Stimulated activated memory B cell treated with anti-CD40 and anti-IgM and Interleukin-4, amounts not matched to agents 10 μg/mL and 1 μg/mL and 100 μg/mL, for 72 hours (primary cell): Measurements from ENCODE around the gene KLHL6.
"Not testable (repeated sequence)": the region's sequence is repeated elsewhere in the genome, so short reads cannot be mapped to it uniquely, and the experiment has no call there.

Experiments
- ATAC-seq: fragments of 150-1000 bp; cut with Tn5 transposase; 2 replicates; pipeline ENCODE4 v1.10.0; 2021
- H3K27ac Mint-ChIP-seq: one replicate; pipeline ENCODE4 v1.8.0; 2022; ENCODE audit warnings: mild to moderate bottlenecking, mixed read lengths
- H3K27me3 Mint-ChIP-seq: one replicate; pipeline ENCODE4 v1.8.0; 2022; ENCODE audit warnings: mixed read lengths
- H3K36me3 Mint-ChIP-seq: one replicate; pipeline ENCODE4 v1.8.0; 2022; ENCODE audit warnings: mixed read lengths
- H3K4me1 Mint-ChIP-seq: one replicate; pipeline ENCODE4 v1.8.0; 2022; ENCODE audit warnings: mixed read lengths
- H3K4me3 Mint-ChIP-seq: one replicate; pipeline ENCODE4 v1.8.0; 2022; ENCODE audit warnings: mild to moderate bottlenecking, moderate library complexity, mixed read lengths
- H3K9me3 Mint-ChIP-seq: one replicate; pipeline ENCODE4 v1.8.0; 2022; ENCODE audit warnings: mixed read lengths

Gene KLHL6

DNA sequence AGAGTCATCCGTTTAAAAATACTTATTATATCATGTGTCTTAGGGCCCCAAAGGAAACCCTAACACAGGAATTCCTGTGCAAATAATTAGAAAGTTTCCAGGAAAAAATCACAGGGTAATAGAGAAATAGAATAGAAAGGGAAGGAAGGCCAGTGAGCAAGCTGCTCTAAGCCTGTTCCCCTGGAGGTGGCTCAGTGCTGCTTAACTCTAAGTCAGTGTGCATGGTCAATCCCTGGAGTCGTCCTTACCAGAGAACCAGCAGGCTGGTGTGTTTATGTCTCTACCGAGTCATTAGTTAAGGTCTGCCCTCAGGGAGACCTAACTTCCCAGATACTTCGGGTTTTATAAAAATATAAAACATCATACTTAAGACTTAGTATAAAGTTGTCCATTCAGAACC lies 106.1 kb downstream of the KLHL6 start:
- ATAC-seq, result no peak
- Mint-ChIP-seq H3K4me3 (no peak overlapping the region), H3K36me3 (peaks cover 14% of the 10 kb centered on the region), H3K4me1 (peaks cover 22% of the 10 kb centered on the region), H3K27me3 (no peaks in the 10 kb centered on the region), H3K27ac (no peak overlapping the region), H3K9me3 (no peaks in the 10 kb centered on the region)

- ATAC-seq, result no peak
- Mint-ChIP-seq H3K36me3 (peaks cover 10% of the 10 kb centered on the region), H3K4me1 (peaks cover 22% of the 10 kb centered on the region), H3K27me3 (no peaks in the 10 kb centered on the region), H3K27ac (peak overlapping the region; percentile 87), H3K4me3 (peak overlapping the region; percentile 98), H3K9me3 (peaks cover 2% of the 10 kb centered on the region)
Observed at GRCh38 chr3:183448369-183449128, 107.0 kb downstream of the KLHL6 start.

DNA sequence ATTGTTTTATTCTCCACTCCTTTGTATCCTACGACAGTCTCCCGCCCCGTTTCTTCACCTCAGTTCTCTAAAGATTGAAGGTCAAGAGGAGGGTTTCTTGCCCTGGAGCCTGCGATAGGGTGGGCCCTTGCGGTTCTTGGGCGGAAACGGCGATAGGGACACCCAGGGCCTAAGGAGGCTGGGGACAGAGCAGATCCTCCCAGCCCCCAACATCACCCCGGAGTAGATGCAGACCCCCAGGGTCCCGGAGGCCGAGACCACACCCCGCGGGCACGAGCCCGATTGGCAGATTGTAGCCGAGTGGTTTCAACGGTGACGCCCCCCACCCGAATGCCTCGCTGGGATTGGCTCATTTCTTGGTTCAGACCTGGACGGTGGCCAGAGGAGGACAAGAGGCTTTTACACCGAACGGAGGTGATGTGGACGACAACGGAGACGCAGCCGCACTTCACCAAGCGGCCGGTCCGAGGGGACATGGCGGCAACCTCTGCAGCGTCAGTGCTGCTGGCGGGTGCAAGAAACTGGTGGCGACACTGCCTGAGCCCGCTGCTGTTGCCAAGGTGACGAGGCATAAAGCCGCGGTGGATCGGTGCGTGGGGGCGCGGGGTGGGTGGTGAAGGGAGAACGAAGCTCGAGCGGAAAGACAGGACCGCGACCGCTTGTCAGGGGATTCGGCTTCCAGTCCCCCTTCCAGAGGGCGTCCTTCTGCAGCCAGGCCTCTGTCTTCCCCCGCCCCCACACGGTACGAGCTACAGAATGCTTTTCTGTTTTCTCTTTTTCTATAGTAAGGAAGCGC lies 108.1 kb downstream of the KLHL6 start:
- Mint-ChIP-seq H3K4me3 (peak overlapping the region; percentile 98), H3K27ac (peak overlapping the region; percentile 87), H3K36me3 (peaks cover 14% of the 10 kb centered on the region), H3K4me1 (peaks cover 22% of the 10 kb centered on the region), H3K9me3 (peaks cover 8% of the 10 kb centered on the region), H3K27me3 (no peaks in the 10 kb centered on the region)
- peak; percentile 96 for ATAC-seq

GRCh38 chr3:183446838-183447205 lies 108.7 kb downstream of the KLHL6 start:
- no peak for ATAC-seq
- Mint-ChIP-seq H3K36me3 (peaks cover 8% of the 10 kb centered on the region), H3K4me1 (peaks cover 22% of the 10 kb centered on the region), H3K27me3 (no peaks in the 10 kb centered on the region), H3K4me3 (peak overlapping the region; percentile 98), H3K9me3 (peaks cover 8% of the 10 kb centered on the region), H3K27ac (peak overlapping the region; percentile 87)

DNA sequence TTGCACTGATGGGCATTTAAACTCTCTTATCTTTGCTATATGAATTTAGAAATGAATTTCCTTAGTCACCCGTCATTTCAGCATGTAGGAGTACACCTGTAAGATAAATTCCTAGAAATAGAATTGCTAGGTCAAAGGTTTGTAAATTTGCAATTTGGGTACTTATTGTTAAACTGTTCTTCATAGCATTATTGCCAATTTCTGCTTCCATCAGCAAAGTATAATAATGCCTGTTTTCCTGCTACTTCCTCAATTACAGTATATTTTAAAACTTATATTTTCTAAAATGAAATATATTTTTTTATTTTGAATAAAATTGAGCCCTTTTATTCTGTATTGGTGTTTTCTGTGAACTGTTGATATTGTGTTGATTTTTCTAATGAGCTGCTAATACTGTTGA lies 110.8 kb downstream of the KLHL6 start:
- Mint-ChIP-seq H3K4me1 (peaks cover 22% of the 10 kb centered on the region), H3K27me3 (no peaks in the 10 kb centered on the region), H3K4me3 (no peak overlapping the region), H3K9me3 (peaks cover 8% of the 10 kb centered on the region), H3K36me3 (peaks cover 8% of the 10 kb centered on the region), H3K27ac (no peak overlapping the region)
- ATAC-seq, result no peak

GRCh38 chr3:183443395-183444385 lies 111.8 kb downstream of the KLHL6 start:
- peaks cover 8% of the 10 kb centered on the region for H3K9me3 Mint-ChIP-seq
- ATAC-seq, result no peak
- H3K4me3 Mint-ChIP-seq, result no peak overlapping the region
- peaks cover 18% of the 10 kb centered on the region for H3K4me1 Mint-ChIP-seq
- peaks cover 8% of the 10 kb centered on the region for H3K36me3 Mint-ChIP-seq
- no peak overlapping the region for H3K27ac Mint-ChIP-seq
- no peaks in the 10 kb centered on the region for H3K27me3 Mint-ChIP-seq

DNA sequence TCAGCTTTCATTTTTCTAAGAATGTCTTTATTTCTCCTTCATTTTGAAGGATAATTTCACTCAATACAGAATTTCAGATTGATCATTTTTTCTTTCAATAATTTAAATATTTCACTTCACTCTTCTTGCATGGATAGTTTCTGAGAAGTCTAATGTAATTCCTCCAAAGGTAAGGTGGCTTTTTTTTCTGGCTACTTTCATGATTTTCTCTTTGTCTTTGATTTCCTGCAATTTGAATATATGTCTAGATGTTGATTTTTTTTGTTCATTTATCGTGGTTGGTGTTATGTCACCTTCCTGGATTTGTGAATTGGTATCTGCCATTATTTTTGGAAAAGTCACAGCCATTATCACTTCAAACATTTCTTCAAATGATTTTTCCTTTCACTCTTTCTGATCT lies 112.5 kb downstream of the KLHL6 start:
- no peak for ATAC-seq
- H3K4me1 Mint-ChIP-seq, result peaks cover 11% of the 10 kb centered on the region
- H3K36me3 Mint-ChIP-seq, result peaks cover 8% of the 10 kb centered on the region
- no peak overlapping the region for H3K27ac Mint-ChIP-seq
- no peaks in the 10 kb centered on the region for H3K27me3 Mint-ChIP-seq
- peaks cover 8% of the 10 kb centered on the region for H3K9me3 Mint-ChIP-seq
- H3K4me3 Mint-ChIP-seq, result no peak overlapping the region

GRCh38 chr3:183440521-183440920 lies 115.0 kb downstream of the KLHL6 start:
- not testable (repeated sequence) for H3K27ac Mint-ChIP-seq, H3K27me3 Mint-ChIP-seq, H3K4me3 Mint-ChIP-seq, H3K9me3 Mint-ChIP-seq, ATAC-seq, H3K36me3 Mint-ChIP-seq
- H3K4me1 Mint-ChIP-seq, result peaks cover 11% of the 10 kb centered on the region

DNA sequence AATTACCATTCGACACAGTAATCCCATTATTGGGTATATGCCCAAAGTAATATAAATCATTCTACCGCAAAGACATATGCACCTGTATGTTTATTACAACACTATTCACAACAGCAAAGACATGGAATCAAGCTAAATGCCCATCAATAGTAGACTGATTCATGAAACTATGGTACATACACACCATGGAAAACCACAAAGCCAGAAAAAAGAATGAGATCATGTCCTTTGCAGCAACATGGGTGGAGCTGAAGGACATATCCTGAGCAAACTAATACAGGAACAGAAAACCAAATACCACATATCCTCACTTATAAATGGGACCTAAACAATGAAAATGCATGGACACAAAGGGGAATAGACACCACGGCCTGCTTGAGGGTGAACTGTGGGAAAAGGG lies 116.0 kb downstream of the KLHL6 start:
- Mint-ChIP-seq H3K4me3 (no peak overlapping the region), H3K4me1 (peaks cover 13% of the 10 kb centered on the region), H3K27me3 (no peaks in the 10 kb centered on the region), H3K36me3 (peaks cover 8% of the 10 kb centered on the region), H3K9me3 (peaks cover 8% of the 10 kb centered on the region), H3K27ac (no peak overlapping the region)
- no peak for ATAC-seq

DNA sequence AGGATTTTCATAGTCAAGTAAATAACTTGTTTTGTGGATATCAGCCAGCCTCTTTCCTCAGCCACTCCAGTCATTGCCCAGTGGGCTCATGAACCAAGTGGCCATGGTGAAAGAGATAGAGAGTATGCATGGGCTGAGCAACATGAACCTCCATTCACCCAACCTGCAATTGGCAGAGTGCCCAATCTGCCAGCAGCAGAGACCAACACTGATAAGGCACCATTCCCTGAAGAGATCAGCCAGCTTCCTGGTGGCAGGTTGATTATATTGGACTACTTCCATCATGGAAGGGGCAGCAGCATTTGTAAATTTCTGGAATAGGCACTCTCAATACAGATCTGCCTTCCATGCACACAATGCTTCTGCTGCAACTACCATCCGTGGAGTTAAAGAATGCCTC lies 116.8 kb downstream of the KLHL6 start:
- H3K4me1 Mint-ChIP-seq, result peaks cover 13% of the 10 kb centered on the region
- no peak for ATAC-seq
- no peak overlapping the region for H3K4me3 Mint-ChIP-seq
- H3K9me3 Mint-ChIP-seq, result peaks cover 8% of the 10 kb centered on the region
- no peaks in the 10 kb centered on the region for H3K27me3 Mint-ChIP-seq
- no peak overlapping the region for H3K27ac Mint-ChIP-seq
- H3K36me3 Mint-ChIP-seq, result peaks cover 7% of the 10 kb centered on the region

DNA sequence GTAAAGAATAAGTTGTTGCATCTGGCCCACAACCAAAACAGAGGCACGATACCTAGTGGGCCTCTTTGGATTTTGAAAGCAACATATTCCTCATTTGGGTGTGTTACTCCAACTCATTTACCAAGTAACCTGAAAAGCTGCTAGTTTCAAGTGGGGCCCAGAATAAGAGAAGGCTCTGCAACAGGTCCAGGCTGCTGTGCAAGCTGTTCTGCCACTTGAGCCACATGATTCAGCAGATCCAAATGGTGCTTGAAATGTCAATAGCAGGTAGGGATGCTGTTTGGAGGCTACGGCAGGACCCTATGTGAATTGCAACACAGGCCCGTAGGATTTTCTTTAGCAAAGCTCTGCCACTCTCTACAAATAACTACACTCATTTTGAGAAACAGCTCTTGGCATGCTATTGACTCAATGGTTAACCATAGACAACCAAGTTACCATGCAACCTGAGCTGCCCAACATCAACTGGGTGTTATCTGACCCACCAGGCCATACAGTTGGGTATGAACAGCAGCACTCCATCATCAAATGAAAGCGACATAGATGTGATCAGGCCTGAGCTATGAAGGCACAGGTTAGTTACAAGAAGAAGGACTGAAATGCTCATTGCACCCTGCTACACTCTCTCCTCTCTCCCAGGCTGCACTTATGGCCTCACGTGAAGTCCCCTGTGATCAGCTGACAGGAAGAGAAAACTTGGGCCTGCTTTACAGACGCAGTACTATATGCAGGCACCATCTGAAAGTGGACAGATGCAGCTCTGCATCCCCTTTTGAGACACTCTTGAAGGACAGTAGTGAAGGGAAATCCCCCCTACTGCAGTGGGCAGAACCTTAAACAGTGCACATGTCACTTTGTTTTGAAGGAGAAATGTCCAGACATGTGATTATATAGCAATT lies 117.6 kb downstream of the KLHL6 start:
- Mint-ChIP-seq H3K4me3 (no peak overlapping the region), H3K9me3 (no peaks in the 10 kb centered on the region), H3K27ac (no peak overlapping the region), H3K4me1 (peaks cover 13% of the 10 kb centered on the region), H3K27me3 (no peaks in the 10 kb centered on the region), H3K36me3 (no peaks in the 10 kb centered on the region)
- ATAC-seq, result no peak
